GM19455 (cell line): Measurements from ENCODE around the gene RBMX2.

Experiments
- ATAC-seq: cut with Tn5 transposase; IDR thresholded peaks from one replicate; pipeline ENCODE4 v1.9.1; 2021; ENCODE audit not compliant: unreplicated experiment

RBMX2 gene

DNA sequence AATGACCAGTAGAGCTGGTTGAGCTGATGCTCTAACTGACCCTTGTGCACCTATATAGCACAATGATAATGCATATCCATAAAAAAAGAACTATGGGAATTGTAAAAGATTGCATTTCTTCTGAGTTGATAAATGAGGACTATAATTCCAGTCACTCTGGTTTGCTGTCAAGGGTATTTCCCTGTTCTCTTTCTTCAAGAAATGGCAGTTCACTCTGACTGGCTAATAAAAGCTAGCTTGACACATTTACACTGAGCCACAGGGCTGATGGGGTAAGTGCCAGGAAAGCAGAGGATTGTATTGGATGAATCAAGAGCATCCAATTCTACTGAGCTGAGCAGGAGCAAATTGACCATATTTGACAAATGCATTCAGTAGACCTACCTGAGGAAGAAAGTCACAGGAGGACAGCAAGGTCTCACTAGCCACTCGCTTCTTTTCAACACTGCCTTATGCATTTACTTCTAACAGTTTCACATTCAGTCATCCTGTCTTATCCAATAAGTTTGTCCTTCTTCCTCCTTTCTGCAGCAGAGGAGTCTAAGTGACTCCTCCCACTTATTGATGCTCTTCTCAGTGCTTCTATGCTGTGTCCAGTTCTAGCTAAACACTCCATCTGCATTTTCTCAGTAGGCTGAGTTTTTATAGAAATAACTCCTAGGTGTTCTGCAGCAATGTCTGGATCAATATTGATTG is 43.0 kb downstream of the RBMX2 start:
- ATAC-seq: no peak

DNA sequence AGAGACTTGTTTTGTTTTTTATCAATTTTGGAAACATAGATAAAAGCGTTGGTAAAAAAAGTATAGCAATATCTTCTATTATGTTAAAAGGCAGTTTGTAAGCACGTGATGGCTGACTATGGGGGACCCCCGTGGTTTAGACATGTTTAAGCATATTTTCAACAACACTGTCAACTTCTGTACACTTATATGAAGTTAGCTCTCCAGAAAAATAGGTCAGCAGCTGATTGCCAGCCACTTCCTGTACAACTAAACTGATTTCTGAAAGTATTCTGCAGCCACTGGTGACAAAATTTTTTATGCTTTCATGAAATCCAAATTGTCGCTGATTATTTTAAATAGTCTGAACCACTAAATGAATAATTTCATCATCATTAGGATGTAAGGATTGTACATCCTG is 45.2 kb downstream of the RBMX2 start:
- ATAC-seq: no peak
